Heart right ventricle (tissue), 16 donors: ENCODE measurements around the gene AGTR1. TPM values are rescaled to one million over a fixed set of nuclear protein-coding genes. Genes with fewer than 3 reads are reported as not detected.

ENCODE experiments used
- ATAC-seq, 8 donors: fragments of 200-7000 bp; cut with Tn5 transposase; one replicate each; pipeline ENCODE4 v1.9.1; 2020; ENCODE audit warnings: mild to moderate bottlenecking in 8 of 8, moderate library complexity in 8 of 8, moderate number of reproducible peaks in 1 of 8
- DNase-seq, 2 donors: peaks; one replicate each; pipeline ENCODE4 v3.0.0-alpha.2; 2020
- H3K27ac ChIP-seq, 10 donors: fragments of 200-600 bp; sonication (generic) in 2 of 10; one replicate each; pipeline versions ENCODE4 v1.5.0 to v1.8.0; 2020 to 2022; ENCODE audit warnings: mild to moderate bottlenecking in 3 of 10
- H3K27me3 ChIP-seq, 7 donors: fragments of 200-600 bp; one replicate each; pipeline ENCODE4 v1.8.0; 2021 to 2022; ENCODE audit warnings: mild to moderate bottlenecking in 2 of 7
- H3K36me3 ChIP-seq, 9 donors: fragments of 200-600 bp; sonication (generic) in 1 of 9; one replicate each; pipeline versions ENCODE4 v1.5.0 to v1.8.0; 2020 to 2022; ENCODE audit warnings: mild to moderate bottlenecking in 2 of 9
- H3K4me1 ChIP-seq, 9 donors: fragments of 200-600 bp; sonication (generic) in 1 of 9; one replicate each; pipeline versions ENCODE4 v1.5.0 to v1.8.0; 2020 to 2022; ENCODE audit warnings: mild to moderate bottlenecking in 4 of 9
- H3K4me3 ChIP-seq, 10 donors: fragments of 200-600 bp; sonication (generic) in 2 of 10; one replicate each; pipeline versions ENCODE4 v1.5.0 to v1.8.0; 2020 to 2022; ENCODE audit warnings: mild to moderate bottlenecking in 7 of 10, moderate library complexity in 2 of 10
- H3K9me3 ChIP-seq, 11 donors: fragments of 200-600 bp in 10 of 11; sonication (generic) in 2 of 11; one replicate each; pipeline versions ENCODE4 v1.5.0 to v1.8.0; 2013 to 2022; ENCODE audit warnings: mild to moderate bottlenecking in 2 of 11, control low read depth in 1 of 11, moderate library complexity in 1 of 11
- CTCF ChIP-seq, 9 donors: fragments of 200-600 bp; sonication (generic) in 2 of 9; IDR thresholded peaks; one replicate each; pipeline versions ENCODE4 v1.5.0 to v1.8.0; 2021 to 2022; ENCODE audit warnings: antibody characterized with exemption in 9 of 9, mild to moderate bottlenecking in 5 of 9, moderate library complexity in 1 of 9
- WGBS, 2 donors: extraction: QIAGEN DNeasy Blood & Tissue Kit; methylation state at CpG; one replicate each; pipeline ENCODE4 v1.1.7; 2013; ENCODE audit warnings: inconsistent platforms in 1 of 2; 5-methylcytosine and 5-hydroxymethylcytosine counted together
- intact Hi-C, 10 donors: fragments of 100-400 bp; cut with DNase I; formaldehyde crosslinking; loops; one replicate each; pipeline versions ENCODE4 v1.11.1 to v1.14.2; 2022
- polyA plus RNA-seq, 2 donors: library from polyadenylated mRNA; stranded (reverse); fragments of 200-250 nt; gene quantifications; one replicate each; pipeline ENCODE4 v1.2.3, GENCODE V29; 2013
- total RNA-seq, 10 donors: library from RNA; stranded (reverse); fragmentation: NEBNext Ultra II Directional in 3 of 10; extraction: Animal tissue kit (Norgen Biotek cat#: 25700) in 3 of 10; gene quantifications; one replicate each; pipeline versions ENCODE4 v1.2.1 to v1.2.4, GENCODE V29; 2021 to 2023
- donor health status: Arrhythmogenic right ventricular cardiomyopathy.
- donor health status: ischemic (EF 13 %, LVEDD 7.1; RV severe dilation, severe dysfunction).
- donor health status: healthy with polysubstance abuse.
- donor health status: DM: no; HTN: yes; CAD: no.
- donor health status: DM: no; HTN: no; CAD: no.
- donor health status: ischemic (EF 25% LVEDD 6.9; RV normal size, moderate dysfunction).
- donor health status: ischemic (EF 25% LVEDD 5.7; RV mildly dilated, moderate dysfunction).
- donor health status: healthy.
- donor health status: DM: yes; HTN: yes; CAD: no.
- donor health status: Ischemic cardiomyopathy.
- donor health status: ischemic (EF 35%, LVEDD 5.7; RV mildly dilated, moderate dysfunction).
- donor health status: nonischemic (EF 11% LVEDD 7.7; RV severe dilation, severe dysfunction).
- donor health status: DM: yes; HTN: yes; CAD: no.
- donor health status: PGD.
- donor health status: ischemic (EF 29% LVEDD 5.4; RV normal size, mild dysfunction).
- donor health status: nonischemic (EF 23%, LVEDD 6.1; RV moderate dilation, normal function).

Gene AGTR1
- total and polyA plus RNA-seq, 12 donors: 0.28 to 4.5 (median 0.99) TPM

- no peak overlapping the region for H3K27ac ChIP-seq
- H3K27me3 ChIP-seq: no peaks in the 10 kb centered on the region
- H3K4me1 ChIP-seq: no peaks in the 10 kb centered on the region
- no peak for TF ChIP-seq CTCF (IDR thresholded peaks at IDR 0.05)
- no peak for ATAC-seq
- WGBS, 2 donors: 79 to 80% methylated on average over 4 of the region's 4 CpGs
- no peak for DNase-seq
- no peak overlapping the region for H3K4me3 ChIP-seq
- intact Hi-C loops: no loop called here
- H3K9me3 ChIP-seq: no peaks in the 10 kb centered on the region
- no peaks in the 10 kb centered on the region for H3K36me3 ChIP-seq
Measured at GRCh38 chr3:148657470-148657869, 40.2 kb upstream of the AGTR1 start.

DNA sequence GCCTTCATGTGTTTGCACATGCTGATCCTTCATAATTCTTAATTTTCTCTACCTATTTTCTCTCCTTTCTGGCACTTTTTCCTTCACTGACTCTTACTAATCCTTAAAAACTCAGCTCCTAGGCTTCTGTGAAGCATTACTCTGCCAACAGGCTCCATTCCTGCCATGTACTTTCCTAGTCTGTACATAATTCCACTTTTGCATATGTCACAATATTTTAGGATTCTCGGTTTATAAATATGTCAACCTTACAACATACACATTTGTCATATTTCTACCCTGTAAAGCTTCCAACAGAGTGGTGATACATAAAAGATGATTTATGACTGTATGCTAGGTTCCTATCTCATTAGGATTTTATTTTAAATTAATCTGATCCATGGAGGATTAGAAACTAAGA is 38.2 kb upstream of the AGTR1 start:
- H3K27me3 ChIP-seq: no peaks in the 10 kb centered on the region
- no peaks in the 10 kb centered on the region for H3K4me1 ChIP-seq
- H3K9me3 ChIP-seq: no peaks in the 10 kb centered on the region
- 85 to 91% methylated on average over 1 of the region's 1 CpG for WGBS, 2 donors
- no peaks in the 10 kb centered on the region for H3K36me3 ChIP-seq
- no peak for ATAC-seq
- H3K4me3 ChIP-seq: no peak overlapping the region
- no peak overlapping the region for H3K27ac ChIP-seq
- intact Hi-C loops: no loop called here
- TF ChIP-seq CTCF (IDR thresholded peaks at IDR 0.05): no peak
- no peak for DNase-seq

- Histone ChIP-seq H3K4me3 (no peak overlapping the region), H3K4me1 (no peaks in the 10 kb centered on the region), H3K36me3 (no peaks in the 10 kb centered on the region), H3K27ac (no peak overlapping the region), H3K27me3 (no peaks in the 10 kb centered on the region), H3K9me3 (no peaks in the 10 kb centered on the region)
- DNase-seq (no peak), ATAC-seq (no peak)
- TF ChIP-seq CTCF (IDR thresholded peaks at IDR 0.05): no peak
- intact Hi-C loops: no loop called here
Measured at GRCh38 chr3:148680289-148680688, 17.4 kb upstream of the AGTR1 start.

GRCh38 chr3:148681080-148681479 is 16.6 kb upstream of the AGTR1 start:
- TF ChIP-seq CTCF (IDR thresholded peaks at IDR 0.05): no peak
- no peak for DNase-seq
- Histone ChIP-seq H3K4me1 (no peaks in the 10 kb centered on the region), H3K4me3 (no peak overlapping the region), H3K9me3 (no peaks in the 10 kb centered on the region), H3K27ac (no peak overlapping the region), H3K27me3 (no peaks in the 10 kb centered on the region), H3K36me3 (no peaks in the 10 kb centered on the region)
- intact Hi-C loops: no loop called here
- ATAC-seq: no peak
- WGBS, 2 donors: 71 to 79% methylated on average over 1 of the region's 1 CpG

GRCh38 chr3:148682997-148683396 is 14.7 kb upstream of the AGTR1 start:
- peak; percentile 15 to 23 for DNase-seq

More at GRCh38 chr3:148682997-148683396, 14.7 kb upstream of the AGTR1 start:
- TF ChIP-seq CTCF (IDR thresholded peaks at IDR 0.05): no peak
- Histone ChIP-seq H3K4me3 (no peak overlapping the region), H3K27me3 (no peaks in the 10 kb centered on the region), H3K9me3 (no peaks in the 10 kb centered on the region), H3K4me1 (no peaks in the 10 kb centered on the region), H3K36me3 (no peaks in the 10 kb centered on the region), H3K27ac (no peak overlapping the region)
- intact Hi-C loops: no loop called here
- 54 to 55% methylated on average over 3 of the region's 3 CpGs for WGBS, 2 donors
- ATAC-seq: peak in 5 of 8 donors; percentile 23 to 70 (median 45)
